Fibroblast of skin of scalp (primary cell): ENCODE measurements around the gene ZC3H14. TPM values are rescaled to one million over a fixed set of nuclear protein-coding genes. Genes with fewer than 3 reads are reported as not detected.
"Not testable (repeated sequence)": the region's sequence is repeated elsewhere in the genome, so short reads cannot be mapped to it uniquely, and the experiment has no call there.

Source experiments
- DNase-seq: peaks from one replicate; pipeline ENCODE4 v3.0.0-alpha.2; 2013
- polyA plus RNA-seq, 2 experiments: library from polyadenylated mRNA; unstranded; fragments of 120-200 nt; gene quantifications; one replicate each; pipeline ENCODE4 v1.2.1, GENCODE V29; 2013; ENCODE audit not compliant: insufficient read length in 2 of 2

Gene ZC3H14, protein sequence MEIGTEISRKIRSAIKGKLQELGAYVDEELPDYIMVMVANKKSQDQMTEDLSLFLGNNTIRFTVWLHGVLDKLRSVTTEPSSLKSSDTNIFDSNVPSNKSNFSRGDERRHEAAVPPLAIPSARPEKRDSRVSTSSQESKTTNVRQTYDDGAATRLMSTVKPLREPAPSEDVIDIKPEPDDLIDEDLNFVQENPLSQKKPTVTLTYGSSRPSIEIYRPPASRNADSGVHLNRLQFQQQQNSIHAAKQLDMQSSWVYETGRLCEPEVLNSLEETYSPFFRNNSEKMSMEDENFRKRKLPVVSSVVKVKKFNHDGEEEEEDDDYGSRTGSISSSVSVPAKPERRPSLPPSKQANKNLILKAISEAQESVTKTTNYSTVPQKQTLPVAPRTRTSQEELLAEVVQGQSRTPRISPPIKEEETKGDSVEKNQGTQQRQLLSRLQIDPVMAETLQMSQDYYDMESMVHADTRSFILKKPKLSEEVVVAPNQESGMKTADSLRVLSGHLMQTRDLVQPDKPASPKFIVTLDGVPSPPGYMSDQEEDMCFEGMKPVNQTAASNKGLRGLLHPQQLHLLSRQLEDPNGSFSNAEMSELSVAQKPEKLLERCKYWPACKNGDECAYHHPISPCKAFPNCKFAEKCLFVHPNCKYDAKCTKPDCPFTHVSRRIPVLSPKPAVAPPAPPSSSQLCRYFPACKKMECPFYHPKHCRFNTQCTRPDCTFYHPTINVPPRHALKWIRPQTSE
- 38.1 TPM for polyA plus RNA-seq (2013, experiment 1 of 2; ENCODE audit: insufficient read length)
- polyA plus RNA-seq (2013, experiment 2 of 2; ENCODE audit: insufficient read length): 44.0 TPM

DNA sequence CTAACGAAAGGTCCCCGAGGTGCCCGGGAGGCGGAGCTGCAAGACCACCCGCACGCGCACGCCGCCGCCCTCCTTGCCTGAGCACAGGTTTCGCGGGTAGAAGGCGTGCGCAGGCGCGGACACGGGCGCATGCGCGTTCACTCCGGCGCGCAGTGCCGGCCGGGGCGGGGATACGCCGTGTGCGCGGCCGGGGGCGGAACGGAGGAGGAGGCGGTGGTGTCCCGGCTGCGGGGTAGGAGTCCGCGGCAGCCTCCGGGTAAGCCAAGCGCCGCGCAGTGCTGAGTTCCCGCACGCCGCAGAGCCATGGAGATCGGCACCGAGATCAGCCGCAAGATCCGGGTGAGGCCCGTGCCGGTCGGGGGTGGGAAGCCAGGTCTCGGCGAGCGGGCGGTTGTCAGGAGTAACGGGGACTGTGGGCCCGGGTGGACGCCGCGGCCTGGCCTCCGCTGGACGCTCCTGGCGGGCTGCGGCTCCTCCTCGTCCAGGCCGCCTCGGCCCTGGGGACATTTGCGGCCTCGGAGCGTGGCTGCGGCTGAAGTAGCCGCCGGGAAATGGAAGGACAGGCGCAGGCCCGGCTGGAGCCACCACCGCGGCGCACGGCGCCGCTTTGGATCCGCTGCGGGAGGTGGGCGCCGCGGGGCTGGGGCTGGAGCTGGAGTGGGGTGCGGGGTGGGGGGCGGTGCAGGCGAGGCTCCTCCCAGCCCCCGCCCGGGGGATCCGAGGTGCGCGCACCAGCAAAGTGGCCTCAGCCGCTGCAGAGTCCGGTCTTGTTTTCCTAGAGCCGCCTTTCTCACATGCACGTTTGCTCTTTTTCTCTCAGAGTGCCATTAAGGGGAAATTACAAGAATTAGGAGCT lies at the start of gene ZC3H14:
TSS of gene ZC3H14 (plus strand) at position 207 of the 856 bp plus-strand sequence. CDS start at position 304, 97 bp downstream.
- DNase-seq: peak; percentile 89

DNA sequence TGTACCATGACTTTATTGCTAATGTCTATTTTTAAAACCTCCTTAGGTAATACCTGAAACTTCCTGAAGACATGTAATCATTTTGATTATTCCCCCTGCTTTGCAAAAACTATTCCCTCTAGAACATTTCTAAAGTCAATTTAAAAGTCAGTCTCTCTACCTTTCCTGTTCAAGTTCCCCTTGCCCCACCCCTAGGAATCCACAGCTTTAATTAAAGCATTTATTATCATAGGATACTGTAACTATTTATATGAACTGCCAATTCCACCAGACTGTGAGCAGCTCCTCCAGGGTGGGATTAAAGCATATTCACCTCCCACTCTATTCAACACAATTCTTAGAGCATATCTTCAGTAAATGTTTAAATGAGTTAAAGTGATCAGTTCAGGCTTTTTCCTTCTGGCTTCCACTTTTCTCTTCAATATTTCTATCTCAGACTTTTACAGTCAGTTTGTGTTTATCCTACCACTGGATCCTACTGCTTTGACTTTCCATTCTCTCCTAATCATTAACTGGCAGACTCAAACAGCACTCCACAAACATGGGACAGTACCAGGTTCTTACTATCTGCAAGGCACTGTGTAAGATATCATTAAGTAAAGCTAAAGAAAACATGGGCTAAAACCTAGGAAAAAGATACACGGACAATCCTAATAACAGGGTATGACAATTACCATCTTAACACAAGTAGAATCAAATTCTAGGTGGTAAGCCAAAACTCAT lies 47.2 kb upstream of the ZC3H14 start:
- DNase-seq: no peak

DNA sequence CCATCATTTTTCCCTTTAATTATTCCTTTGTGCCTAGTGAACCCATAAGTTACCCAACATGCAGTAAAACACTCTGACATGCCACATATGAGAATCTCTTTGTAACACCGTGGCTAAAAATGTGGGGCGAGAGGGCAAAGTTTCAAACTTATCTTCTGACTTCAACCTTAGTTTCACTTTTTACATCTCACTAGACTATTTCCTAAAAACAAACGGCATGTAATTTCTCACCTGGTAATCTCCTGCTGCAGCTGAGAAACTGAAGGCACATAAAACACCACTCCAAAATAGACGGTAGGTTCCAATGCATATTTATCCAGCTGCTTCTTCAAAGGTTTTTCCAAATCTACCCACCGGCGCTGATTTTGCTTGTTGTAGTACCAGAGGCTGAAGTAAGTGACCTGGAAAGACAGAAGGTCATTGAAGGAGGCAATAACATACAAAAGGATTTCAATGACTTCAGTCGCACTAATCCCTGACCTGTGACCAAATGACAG lies 45.9 kb upstream of the ZC3H14 start:
- DNase-seq: no peak

DNA sequence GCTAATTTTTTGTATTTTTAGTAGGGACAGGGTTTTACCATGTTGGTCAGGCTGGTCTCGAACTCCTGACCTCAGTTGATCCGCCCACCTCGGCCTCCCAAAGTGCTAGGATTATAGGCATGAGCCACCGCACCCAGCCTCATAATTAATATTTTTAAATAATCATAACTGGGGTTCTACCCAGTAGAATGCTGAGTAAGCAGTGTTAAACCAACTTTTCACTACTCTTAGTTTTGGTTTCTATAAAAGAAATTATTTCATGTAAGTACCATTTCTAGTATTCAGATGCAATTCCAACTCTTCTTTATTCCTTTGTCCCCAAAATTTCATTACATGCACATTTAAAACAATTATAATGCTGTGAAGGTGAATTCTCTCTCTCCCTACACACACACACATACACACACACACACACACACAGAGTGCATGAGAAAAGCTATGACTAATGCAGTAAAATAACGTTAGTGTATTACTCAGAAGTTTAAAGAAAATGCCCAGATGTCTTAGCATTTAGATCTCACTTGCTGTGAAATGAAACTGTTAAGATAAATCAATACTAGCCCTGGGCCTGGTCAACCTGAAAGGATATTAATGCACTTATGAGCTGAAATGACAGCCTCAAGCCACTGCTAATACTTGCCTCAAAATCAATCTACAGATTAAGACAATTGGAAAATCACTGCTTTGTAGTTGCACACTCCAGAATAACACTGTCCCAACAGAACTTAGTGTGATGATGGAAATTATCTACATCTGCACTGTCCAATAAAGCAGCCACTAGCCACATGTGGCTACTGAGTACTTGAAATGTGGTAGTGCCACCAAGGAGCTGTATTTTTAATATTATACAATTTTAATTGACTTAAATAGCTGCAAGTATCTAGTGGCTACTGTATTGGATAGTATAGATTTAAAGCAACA lies 44.0 kb upstream of the ZC3H14 start:
- peak; percentile 58 for DNase-seq

DNA sequence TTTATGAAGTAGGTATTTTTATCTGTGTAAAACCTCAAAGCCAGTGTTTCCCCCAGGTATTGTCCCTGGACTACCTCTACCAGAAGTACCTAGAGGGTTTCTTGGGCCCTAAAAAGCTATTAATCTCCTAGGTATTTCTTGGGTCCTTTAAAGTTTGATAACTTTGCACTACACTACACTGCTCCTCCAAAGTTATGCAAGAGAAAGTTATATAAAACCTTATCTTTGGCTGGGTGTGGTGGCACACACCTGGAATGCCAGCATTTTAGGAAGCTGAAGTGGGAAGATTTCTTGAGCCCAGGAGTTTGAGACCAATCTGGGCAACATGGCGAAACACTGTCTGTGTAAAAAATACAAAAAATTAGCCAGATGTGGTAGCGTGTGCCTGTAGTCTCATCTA lies 42.9 kb upstream of the ZC3H14 start:
- no peak for DNase-seq

DNA sequence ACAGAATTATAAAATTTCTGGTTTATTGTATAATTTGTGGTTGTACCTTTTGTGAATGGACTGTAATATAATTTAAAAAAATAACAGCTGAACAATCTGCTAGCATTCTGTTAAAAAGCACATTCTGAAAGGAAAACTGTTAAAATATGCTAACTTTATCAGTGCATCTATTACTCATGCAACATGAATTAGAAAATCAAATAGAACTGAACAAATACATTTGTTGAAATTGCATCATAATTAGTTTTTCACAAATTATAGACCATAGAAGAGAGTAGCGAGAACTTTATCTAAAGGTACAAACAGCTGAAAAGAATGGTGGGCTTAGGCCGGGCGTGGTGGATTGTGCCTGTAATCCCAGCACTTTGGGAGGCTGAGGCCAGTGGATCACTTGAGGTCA lies 41.0 kb upstream of the ZC3H14 start:
- peak; percentile 2 for DNase-seq

DNA sequence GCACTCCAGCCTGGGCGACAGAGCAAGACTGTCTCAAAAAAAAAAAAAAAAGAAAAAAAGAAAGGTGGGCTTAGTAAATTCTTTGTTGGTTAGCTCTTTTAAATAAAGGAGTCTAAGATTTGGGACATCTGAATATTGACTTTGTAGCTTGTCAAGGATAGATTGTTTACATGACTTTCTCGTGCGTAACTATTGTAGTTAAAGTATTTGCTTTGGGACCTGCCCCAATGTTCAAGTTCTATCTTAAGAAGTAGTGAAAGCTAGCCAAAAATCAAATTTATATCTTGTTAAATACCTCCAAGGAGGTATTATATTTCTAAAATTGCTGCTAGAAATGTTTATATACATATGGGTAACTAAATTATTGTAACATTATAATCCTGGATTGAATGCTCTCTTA lies 40.4 kb upstream of the ZC3H14 start:
- no peak for DNase-seq

DNA sequence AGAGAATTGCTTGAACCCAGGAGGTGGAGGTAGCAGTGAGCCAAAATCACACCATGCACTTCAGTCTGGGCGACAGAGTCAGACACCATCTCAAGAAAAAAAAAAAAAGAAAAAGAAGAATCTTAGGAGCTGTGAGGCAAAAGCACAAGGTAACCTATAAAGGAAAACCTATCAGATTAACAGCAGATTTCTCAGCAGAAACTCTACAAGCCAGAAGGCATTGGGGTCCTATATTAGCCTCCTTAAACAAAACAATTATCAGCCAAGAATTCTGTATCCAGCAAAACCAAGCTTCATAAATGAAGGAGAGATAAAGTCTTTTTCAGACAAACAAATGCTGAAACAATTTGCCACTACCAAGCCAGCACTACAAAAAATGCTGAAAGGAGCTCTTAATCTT lies 32.9 kb upstream of the ZC3H14 start:
- DNase-seq: not testable (repeated sequence)

DNA sequence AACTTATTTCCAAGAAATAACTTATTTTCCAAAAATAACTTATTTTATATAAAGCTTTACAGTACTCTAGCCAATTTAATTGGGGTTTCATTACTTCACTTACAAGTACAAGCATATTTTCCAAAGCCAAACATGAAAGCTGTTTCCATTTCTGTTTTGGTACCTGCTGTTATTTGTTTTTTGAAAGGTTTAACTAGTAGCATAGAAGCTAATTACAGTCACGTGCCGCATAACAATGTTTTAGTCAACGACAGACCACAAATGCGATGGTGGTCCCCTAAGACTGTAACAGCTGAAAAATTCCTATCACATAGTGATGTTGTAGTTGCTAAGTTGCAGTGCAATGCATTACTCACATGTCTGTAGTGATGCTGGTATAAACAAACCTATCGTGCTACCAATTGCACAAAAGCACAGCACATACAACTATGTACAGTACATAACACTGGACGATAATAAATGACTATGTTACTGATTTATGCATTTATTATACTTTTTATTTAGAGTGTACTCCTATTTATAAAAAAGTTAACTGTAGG lies 29.7 kb upstream of the ZC3H14 start:
- no peak for DNase-seq

DNA sequence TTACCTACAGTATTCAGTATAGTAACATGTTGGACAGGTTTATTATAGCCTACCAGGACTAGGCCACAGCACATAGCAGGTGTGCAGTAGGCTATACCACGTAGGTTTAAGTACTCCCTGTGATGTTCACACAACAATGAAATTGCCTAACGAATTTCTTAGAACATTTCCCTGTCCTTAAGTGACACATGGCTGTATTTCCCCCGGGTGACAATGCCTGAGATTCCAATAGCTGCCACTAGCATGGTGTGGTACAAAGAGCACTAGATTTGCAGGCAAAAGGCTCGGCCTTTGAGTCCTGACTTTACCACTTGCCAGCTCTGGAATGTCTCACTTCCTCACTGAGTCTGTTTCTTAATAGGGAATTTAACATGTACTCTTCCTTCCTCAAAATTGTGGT lies 27.7 kb upstream of the ZC3H14 start:
- no peak for DNase-seq

DNA sequence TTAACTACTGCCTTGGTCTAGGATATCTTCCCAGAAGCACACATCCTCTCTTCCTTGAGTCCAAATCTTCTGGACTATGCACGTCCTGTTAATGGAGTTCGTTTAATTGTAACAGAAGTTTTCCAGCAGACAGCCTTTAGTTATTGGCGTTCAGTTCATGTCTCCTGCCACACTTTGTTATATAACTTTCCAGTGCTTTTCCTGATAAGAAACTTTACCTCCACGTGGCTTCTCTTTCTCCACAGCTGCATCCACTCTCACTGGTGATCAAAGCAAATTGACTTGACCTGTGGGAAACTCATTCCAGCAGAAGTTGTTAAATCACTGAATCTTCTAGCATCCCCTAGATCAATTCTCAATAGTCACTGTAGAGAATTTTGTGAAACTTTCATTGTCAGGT lies 27.0 kb upstream of the ZC3H14 start:
- no peak for DNase-seq

DNA sequence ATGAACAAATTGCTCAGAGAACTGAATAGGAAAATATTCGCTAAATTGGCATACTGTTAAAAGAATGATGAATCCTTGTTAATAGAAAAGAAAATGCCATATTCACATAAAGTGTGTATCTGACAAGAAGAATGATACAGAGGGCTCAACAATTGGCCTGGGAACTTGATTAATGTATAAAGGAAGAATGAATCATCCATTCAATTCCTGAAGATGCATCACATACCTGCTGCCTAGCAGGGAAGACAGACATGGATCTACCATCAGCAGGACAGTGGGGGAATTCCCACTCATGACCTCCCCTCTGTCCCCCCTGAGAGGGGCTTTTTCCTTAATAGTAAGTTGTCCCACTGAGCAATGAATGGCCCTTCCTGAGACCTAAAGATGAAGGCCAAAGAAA lies 21.5 kb upstream of the ZC3H14 start:
- DNase-seq: no peak

DNA sequence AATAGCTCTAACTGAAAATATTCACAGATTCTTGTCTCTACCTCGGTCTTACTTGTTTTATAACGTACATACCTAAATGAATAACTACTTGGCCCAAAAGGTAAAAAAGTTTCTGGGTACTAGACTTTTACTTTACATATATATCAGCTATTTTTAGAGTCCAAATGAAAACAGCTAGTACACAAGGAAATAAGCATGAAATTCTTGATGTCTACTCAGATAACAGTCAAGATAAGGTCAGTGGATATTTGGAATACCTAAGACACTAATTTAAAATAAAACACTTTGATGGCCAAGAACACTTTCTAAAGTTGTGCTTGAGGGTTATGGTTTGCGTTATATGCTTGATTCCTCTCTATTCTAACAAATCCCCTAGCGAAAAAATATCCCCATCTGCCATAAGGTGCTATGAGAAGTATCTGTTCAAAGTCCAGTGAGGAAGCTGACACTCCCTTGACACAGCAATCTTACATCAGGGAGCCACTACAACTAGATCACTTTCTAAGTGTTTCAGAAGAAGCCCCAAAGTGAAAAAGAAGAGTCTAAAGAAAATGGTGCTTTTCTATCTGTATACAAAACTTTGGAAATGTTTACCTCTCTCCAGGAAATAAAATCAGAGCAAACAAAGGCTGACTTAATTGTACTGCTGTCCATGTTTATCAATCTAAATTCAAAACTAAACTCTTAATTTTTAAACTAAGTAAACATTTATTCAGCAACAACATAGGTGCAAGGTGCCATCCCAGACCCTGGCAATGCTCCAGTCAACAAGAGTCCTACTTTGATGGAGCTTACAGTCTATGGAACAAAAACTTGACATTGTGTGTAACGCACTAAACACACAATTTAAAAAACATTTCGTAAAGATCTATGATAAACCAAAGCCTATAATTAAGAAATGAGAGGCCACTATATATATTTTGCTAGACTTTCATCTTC lies 19.7 kb upstream of the ZC3H14 start:
- DNase-seq: no peak

DNA sequence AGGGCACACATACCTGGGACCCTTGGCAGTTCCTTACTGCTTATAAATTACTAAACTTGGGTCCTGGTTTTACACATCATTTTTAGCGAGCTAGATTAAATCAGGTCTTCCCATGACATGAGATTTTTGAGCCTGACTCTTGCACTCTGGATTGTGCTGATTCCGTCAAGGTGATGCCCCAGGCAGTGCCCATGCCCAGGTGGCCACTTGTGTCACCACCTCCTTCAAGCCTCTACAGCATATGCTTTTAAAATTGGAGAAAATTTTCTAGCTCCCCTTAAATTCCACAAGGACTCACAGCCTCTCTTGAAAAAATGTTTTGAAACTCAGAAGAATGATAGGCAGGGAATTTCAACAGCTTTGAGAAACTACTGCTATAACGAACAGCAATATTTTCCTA lies 17.6 kb upstream of the ZC3H14 start:
- no peak for DNase-seq

DNA sequence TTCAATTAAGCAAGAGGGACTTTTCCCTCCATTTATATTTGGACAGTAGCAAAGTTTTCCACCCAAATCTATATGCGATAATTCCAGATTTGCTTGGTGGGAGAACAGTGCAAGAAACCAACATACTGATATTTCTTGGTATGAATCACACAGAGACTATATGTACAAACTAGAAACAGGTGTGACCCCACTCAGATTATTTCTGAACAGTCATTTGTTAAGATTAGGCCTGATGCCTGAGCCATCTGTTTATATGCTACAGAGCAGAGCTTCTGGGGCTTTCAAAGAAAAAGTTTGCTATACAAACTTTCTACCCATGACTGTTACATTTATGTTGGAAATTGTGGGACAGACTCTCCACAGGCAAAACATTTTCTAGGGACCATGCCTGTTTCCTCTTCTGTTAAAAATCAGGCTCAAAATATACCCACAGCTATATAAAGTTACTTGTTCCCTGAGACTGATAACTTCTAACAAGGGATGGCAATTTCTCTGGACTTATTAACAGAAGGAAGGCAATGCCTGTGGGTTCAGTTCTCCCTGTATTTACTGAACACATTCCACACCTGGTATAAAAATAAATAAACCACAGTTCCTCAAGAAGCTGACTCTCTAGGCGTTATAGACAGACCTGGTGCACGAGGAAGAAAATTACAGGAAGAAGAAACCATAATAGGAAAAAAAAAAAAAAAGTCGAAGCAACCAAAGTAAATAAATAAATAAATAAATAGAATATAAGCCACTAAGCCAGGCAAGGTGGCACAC lies 16.0 kb upstream of the ZC3H14 start:
- DNase-seq: no peak

DNA sequence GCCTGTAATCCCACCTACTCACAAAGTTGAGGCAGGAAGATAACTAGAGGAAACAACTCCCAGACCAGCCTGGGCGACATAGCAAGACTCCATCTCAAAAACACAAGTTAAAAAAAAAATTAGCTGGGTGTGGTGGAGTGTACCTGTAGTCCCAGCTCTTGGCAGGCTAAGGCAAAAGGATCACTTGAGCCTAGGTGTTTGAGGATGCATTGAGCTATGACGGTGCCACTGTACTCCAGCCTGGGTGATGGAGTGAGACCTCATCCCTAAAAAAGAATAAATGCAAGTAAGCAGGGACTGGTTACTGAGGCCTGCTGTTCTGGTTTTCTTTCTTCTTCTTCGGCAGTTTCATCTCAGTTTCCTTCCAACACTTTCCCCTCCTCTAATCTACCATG lies 15.5 kb upstream of the ZC3H14 start:
- no peak for DNase-seq

DNA sequence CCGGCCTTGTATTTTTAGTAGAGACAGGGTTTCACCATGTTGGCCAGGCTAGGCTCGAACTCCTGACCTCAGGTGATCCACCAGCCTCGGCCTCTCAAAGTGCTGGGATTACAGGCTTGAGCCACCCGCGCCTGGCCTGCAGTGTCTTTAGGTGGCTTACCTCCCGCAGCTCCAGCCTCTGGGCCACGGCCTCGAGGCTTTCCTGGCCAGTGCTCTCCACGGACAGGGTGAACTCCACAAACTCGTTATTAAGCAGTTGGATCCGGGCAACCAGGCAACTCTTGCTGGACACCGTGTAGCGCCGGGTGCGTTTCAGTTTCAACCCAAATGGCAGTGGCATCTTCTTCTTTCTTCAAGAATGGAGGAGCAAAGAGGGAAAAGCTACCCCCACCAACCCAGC lies 12.8 kb upstream of the ZC3H14 start:
- no peak for DNase-seq

DNA sequence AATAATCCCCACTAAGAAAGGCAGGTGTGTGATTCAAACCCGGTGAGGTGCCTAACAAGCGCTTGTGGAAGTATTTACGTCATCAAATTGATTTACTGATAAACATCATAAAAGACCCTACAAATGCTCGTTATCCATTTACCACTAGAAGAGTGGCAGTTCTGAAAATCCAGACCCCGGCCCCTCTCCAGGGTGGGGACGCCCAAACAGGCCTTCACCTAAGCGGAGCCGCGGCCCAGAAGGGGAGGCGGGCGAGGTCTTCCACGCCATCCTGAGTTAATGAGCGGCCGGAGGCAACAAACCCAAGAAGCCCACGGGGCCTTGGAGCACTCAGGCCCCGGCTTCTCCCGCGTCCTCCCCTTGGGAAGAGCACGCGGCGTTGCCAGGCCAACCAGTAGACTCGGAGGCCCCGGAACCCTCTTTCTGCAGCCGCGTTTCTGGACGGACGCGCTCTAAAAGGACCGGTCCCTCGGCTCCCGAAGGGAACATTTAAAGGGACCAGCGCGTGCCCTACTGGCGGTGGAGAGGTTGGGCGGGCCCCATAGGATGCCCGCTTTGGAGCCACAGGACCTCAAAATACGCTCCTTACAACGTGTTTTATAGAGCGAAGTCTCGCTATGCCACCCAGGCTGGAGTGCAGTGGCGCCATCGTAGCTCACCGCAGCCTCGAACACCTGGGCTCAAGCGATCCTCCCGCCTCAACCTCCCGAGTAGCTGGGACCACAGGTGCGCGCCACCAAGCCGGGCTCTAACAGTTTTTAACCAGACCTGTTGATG lies 11.6 kb upstream of the ZC3H14 start:
- DNase-seq: peak; percentile 87
